ENCODE data around the gene DNTT.

Gene DNTT

DNA sequence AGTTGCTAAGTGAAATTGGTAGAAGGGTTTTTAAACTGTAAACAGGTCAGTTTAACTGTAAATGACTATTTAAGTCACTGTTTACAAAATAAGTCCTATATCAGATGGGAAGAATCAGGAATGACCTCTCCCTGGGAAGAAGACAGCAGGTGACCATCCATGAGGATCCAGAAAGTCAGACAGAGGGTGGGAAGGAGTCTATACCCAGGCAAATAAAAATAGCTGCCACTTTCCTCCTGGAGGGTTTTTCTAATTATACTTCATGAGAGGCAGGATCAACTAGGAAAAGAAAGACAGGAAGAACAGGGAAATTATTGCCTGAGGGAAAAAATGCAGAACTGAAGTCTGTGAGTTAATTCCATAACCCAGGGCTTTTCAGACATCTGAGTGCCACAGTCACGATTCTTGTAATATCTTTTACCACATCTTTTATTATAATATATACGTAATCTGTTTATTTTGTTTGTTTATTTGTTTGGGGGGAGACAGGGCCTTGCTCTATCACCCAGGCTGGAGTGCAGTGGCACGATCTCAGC lies 7.0 kb downstream of the DNTT start:
- DNase-seq, result no peak

DNA sequence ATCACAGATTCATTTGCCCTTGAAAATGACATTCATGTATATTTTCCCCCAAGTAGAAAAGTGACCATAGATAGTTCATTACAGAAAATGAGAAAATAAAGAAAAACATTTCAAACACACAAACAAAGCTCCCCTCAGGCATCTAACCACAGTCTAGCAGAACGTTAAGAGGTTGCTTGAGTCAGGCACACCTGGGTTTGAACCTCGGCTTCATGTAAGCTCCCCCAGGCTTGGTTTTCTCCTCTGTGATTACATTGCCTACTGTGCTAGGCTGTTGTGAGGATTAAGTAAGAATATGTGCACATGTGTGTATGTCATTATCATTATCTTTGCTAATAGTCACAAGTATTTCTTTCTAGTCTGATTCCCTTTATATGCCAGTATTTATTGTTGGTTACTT lies 9.1 kb downstream of the DNTT start:
- no peak for DNase-seq

DNA sequence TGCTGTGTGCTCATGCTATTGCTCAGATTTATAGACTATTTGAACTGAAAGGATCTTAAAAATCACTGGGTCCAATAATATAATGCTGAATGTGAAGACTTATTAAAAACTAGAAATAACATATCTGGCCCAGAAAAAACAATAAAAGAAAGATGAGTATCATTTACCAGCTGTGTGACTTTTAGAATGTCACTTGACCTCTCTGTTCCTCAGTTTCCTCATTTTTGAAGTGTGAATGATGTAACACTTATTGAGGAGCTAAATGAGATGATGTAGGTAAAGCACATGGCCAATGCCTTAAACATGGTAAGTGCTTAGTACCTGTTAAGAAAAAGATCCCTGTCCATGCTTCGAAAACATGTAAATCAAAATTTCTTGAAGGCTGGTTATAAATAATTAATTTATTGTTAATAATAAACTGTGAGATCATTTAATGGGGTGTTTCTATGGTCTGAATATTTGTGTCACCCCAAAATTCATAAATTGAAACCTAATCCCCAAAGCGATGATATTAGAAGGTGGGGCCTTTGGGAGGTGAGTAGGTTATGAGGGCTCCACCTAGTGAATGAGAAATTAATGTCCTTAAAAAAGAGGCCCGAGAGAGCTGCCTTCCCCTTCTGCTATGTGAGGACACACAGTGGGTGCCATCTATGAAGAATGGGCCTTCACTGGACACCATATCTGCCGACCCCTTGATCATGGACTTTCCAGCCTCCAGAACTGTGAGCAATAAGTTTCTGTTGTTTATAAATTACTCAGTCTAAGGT lies 13.0 kb downstream of the DNTT start:
- no peak for DNase-seq

DNA sequence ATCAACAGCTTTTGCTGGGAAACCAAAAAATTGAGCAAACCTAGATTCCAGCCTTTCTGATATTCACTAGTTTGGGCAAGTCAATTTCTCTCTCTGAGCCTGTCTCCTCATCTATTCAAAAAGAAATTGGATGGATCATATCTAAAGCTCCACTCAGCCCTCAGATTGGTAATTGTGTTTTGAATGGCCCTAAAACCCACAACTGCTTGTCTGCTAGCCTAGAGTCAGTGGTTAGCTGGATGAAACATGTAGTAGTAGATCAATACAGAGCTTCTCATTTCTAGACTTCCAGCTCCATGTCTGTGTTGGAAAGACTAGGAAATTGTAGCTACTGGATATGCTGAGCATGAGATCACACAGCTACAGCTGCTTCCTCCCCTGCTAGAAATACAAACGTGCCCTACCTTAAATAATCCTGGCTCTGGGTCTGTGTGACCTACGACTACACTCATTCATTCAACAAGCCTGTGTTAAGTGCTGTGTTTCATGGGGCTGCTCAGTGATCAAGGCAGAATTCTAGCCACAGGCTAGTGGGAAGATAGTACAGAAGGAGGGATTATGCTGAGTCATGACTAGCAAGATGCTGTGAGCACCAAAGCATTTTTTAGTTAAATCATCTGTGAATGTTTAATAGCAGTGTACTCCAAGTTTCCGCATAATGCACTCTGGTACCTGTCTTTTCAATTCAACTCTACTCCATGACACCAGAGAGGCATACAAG lies 15.7 kb downstream of the DNTT start:
- no peak for DNase-seq

DNA sequence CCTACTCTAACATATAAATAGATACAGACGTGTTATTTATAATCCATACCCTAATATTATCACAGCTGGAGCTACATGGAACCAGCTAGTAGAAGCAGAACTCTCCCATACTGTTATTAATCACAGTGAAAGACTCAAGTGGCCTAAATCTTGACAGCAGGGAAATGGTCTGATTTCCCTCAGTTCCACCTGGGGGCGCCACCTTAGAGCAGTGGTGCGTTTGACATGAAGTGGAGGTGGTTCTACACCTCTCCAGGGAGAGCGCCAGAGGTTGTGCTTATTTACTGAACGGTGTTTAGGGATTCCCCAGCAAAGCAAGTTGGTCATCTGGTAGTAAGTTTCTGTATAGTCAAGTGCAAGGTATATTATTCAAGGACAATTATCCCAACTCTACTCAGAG lies 17.6 kb downstream of the DNTT start:
- DNase-seq, result no peak

DNA sequence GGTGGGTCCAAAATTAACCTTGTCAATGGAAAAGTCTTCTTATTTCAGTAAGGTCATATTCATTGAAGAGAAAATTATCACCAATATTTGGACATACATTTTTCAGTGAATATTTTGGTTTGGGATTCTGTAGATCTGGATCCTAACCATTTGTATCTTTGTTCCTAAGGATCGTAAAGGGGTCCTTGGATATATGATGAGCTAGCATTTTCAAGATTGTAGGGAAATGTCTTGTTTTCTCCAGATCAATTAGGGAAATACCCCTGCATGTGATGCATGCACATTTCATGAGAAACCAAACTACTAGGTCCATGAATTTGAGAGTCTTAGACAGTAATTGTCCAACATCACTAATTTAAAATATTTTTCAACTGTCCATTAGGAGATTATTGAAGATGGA lies 18.0 kb downstream of the DNTT start:
- no peak for DNase-seq

DNA sequence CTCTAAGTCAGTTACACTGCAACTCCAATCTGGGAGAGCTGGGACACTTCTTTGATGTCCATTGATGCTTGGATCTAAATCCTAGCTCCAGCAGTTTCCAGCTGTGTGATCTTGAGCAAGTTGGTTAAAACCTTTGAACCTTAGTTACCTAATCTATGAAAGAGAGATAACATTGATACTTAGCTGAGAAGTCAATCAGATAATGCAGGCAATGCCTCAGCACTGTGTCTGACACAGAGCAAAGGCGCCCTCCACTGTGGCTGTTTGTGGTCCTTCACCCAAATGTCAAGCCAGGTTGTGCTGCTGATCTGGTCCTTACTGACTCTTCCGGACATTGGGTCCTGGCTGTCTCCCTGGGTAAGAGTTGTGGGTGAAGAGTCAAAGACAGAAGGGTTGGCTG lies 20.2 kb downstream of the DNTT start:
- DNase-seq, result no peak

DNA sequence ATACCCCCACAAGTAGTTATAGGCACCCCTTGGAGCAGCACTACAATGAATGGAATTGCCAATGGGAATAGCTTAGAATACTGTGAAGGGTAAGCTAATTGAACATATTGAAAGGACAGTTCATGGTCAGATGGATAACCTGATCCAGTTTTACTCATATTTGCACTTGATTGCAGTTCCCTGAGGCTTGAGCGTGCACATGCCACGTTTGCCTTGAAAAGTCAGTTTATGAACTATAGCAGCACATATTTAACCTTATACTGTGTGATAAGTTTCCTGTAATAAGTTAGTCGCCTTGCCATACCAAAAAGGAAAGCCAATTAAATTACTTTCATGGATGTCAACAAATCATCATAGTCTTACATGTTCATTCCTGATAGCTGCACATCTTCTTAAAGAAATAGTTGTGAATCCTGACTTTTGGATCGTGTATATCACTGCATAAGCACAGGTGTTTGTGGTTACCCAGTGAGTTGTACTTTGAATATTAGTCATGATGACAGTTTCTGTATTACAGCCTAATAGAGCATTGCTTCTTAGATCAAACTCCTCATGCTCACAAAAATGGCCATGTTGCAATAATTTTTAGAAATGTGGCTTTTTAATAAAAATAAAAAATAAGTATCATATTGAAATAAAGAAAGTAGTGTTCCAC lies 21.6 kb downstream of the DNTT start:
- DNase-seq, result no peak

DNA sequence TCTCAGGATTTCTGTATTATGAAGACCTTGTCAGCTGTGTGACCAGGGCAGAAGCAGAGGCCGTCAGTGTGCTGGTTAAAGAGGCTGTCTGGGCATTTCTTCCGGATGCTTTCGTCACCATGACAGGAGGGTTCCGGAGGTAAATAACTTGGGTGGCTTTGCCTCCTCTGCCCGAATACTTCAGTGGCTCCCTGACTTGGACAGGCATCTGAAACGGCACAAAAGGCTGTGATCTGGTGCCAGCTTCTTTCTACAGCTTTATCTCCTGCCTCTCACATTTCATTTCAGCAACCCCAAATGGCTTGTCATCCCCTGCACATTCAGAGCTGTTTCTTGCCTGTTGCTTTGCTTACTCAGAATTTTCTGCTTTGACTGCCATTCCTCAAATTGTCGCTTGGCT lies 23.2 kb downstream of the DNTT start:
- no peak for DNase-seq

DNA sequence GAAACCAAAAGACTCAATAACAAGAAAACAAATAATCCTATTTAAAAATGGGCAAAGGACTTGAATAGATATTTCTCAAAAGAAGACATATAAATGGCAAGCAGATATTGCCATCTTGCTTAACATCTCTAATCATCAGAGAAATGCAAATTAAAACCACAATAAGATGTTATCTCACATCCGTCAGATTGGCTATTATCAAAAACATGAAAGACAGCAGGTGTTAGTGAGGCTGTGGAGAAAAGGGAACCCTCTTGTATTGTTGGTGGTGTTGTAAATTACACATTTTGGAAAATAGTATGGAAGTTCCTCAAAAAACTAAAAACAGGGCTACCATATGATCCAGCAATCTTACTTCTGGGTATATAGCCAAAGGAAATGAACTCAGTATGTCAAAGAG lies 28.9 kb downstream of the DNTT start:
- no peak for DNase-seq

DNA sequence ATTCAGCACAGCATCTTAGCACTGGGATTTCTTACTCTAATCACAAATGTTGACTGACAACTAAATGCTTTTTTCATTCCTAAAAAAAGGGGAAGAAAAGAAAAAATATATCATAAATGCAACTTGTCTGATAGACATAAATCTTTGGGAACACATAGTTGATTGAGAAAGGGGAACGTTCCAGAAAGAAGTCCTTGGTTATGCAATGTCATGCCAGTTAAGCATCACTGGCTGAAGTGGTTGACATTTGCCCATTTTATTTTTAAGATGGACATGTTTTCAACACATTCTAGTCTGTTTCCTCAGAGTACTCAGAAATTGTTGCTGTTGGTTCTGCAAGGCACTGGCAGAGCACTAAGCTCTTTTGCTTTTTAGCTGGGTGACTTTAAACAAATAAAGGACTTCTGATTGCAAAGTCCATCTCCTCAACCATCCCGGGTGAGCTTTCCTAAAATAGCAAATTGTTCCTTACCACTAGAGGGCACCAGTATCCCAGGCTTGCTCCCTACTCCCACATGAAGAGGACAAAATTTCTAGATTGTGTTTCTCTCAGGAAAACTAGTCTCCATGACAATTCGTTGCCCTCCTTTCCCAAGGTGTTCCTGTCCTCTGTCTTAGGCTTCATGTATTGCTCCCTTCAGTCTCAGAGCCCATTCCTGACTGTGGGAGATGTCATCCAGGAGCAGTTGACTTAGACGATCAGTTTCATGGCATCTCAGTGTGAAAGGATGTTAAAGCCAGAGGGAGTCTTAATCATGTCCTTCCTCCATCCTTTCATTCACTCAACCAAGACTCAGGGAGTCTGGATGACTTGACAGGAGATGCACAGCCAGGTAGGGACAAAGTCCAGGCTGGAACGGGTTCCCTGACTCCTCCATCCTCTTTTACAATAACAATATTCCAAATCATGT lies 30.6 kb downstream of the DNTT start:
- DNase-seq, result no peak

DNA sequence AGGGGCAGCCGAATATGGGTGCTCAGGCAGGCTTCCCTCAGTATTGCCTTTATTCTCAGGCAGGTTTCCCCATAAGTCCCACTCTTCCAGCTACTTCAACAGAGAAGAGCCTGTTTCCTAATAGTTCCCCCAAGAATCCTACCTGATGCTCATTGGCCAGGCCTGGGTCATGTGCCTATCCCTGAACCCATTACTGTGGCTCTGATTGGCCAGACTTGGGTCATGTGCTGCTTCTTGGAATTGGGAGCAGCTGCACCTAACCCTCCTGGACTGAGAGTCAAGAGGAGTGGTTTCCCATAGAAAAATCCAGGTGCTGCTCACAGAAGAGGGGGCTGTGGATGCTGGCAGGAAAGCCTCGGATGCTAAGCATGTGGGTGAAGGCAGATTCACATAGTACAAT lies 32.9 kb downstream of the DNTT start:
- DNase-seq, result no peak

DNA sequence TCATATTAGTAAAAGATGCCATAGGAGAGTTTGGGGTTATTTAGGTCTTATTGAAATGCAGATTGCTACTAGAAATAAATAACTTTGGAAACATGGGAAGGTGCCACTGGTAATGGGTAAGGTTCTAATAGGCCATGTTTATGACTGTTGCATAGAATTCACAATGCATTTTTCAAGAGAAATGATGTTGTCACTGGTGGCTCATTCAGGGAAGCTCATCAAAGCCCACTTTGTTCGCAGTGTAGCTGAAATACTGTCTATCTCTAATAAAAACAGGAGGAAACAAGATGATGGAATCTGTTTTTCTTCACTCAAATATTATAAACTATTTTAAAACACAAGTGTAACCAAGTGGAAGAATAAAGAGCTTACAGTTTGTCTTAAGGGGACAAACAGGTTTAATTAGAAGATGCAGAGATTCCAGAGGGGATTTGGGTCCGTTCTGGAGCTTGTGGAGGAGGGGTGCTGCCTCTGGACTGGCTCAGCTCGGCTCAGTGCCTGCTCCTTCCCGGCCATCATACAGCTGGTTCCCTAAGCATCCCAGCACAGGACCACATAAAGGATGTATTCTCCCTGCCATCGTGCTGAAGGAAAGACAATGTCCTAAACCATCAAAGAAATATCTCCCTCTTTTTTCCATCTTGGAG lies 34.2 kb downstream of the DNTT start:
- no peak for DNase-seq

DNA sequence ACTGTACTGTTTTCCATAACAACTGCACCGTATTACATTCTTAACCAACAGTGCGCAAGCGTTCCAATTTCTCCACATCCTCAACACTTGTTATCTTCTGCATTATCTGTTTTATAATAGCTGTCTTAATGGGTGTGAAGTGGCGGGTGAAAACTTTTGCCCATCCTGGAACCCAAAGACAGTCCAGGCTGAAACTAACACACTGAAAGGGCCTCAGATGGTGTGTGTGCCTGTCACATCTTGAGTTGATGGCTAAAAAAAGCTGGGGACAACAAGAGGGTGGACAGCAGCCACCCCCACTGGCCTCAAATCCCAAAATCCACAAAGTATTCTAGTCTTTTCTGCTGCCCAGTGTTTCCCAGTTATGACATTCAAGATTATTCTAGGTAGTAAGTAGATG lies 35.1 kb downstream of the DNTT start:
- DNase-seq, result no peak

DNA sequence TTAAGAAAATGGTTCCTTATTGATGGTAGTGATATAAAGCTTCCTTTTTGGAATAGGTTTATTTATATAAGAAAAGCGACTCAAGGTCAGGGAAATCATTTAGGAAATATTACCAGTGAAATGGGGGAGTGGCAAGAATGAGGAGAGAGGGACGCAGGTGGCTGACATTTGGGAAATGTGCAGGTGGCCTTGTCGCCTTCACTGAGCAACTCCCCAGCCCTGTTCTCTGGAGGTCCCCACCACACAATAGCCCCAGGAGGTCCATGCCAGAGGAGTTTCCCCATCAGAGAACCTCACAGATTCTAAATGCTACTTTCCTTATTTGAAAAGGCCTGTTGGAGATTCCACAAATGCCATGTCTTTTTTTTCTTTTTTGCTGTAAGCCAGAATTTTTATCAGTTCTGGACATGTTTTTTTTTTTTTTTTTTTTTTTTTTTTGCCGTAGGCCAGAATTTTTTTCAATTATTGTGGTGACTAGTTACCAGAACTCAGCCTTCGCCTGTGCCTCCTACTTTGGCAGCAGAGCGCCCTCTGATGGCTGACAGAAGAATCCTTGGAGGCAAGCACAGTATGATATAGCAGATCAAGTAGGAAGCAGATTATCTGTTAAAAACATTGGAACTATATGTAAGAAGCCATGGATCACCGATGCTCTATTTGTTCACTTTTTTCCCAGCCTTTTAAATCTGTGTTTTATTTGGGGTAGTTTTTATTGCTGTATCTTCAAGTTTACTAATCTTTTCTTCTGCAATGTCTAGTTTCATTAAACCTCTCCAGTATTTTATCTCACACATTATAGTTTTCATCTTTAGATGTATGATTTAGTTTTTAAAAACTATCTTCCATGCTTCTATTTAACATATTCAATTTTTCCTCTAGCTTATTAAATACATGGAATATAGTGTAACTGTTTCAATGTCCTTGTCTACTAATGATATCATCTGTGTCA lies 36.0 kb downstream of the DNTT start:
- DNase-seq, result peak; percentile 68

DNA sequence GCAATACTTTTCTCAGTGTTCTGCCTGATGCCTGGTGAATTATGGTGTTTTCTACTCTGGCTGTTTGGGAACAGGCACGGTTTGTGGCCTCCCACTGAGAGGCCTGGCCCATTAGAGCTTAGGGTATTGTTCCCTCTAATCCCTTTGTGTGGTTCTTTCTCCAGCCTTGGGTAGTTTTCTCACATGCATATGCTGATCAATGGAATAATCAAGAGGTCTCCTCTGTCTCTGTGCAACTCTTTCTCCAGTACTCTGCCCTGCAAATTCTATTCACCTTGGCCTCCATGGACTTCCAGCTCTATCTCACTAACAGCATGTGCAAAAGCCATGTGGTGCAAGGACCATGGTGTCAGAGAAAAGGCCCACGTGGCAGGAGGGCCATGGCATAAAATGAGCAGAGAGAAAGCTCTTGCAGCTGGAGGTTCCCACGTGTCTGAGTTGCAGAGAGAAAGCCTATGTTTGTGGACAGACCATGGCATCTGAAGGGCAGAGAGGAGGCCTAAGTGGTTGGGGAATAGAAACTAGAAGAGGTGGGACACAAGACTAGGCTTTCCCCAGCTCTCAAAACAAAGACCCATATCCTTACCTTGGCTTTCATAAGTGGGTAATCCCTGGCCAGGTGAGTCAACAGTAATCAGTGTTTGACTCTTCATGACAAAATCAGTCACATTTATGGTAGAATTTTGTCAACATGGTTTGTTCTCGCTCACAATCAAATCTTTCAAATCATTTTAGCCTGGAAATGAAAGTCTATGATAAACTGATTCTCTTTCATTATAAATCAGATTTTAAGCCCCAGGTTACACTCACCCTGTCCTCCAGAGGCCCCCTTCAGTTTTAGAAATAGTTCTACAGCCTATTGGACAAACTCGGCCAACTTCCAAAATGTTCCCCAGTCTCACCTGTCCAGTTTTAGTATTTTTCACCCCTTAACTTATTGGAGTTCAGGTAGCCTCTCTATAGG lies 37.3 kb downstream of the DNTT start:
- DNase-seq, result no peak

DNA sequence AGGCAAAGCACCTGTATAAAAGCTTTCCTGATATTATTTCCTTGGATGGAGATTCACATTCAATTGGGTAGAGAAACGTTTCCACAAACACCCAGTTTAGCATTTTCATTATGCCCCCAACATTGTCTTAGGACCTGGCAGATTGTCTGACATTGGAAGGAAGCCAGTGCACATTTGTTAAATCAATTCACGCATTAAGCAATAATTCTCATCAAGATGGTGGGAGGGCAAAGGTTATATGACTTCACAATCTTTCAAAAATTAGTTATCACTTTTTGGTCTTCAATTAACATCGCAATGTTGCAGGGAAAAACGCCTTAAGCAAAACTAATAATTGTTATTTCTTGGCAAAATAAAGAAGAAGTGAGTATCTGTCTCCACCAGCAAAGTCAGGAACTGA lies 38.2 kb downstream of the DNTT start:
- no peak for DNase-seq

DNA sequence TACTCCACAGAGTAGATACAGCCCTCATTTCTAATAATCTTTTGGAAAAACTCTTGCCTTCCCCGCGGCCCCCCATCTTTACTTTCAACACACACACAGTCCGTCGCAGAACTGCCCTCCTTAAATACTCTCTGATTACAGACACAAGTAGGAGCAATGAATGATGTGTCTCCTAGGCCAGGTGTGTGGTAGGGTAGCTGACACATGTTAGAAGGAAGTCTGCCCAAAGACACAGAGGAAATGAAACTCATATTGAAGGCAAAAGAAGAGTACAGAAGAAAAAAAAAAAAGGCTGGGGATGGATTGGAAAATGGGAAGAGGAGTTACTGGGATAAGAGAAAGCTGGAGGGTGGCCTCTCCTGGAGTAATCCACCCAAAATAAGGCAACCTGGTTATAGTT lies 39.9 kb downstream of the DNTT start:
- no peak for DNase-seq

DNA sequence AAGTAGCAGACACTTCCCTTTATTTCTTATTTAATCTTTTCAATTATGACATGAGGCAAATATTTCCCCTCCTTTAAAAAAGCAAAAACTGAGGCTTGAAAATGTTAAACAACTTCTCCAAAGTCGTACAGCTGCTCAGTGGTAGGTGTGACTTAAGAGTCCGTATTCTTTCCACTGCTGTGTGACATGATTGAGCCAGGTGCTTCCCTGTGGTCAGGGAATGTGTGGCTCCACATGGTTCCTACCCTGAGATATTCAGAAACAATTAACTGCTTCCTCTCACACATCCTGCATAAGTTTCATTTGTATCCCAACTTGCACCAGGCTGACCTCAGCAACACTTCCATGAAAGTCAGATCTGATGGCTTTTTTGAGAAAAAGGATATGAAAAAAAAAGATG lies 41.0 kb downstream of the DNTT start:
- DNase-seq, result no peak

DNA sequence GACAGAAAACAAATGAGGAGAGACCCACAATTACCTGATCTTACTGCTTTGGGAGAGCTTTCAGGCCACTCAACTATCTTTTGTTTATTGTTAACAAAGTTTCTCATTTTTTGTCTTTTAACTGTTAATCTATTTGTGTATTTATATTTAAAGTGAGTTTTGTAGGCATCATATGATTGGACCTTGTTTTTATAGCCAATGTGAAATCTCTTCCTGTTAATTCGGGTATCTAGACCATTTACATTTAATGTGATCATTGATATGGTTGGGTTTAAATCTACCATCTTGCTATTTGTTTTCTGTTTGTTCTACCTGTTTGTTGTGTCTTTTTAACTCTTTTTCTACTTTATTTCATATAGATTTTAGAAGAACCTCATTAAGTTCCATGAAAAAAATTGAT lies 42.1 kb downstream of the DNTT start:
- DNase-seq, result no peak

Measured in NCI-H1092 (cell line).